Forelimb muscle (tissue), 1 donor: ENCODE results near the gene HEXD. TPM values are rescaled to one million over a fixed set of nuclear protein-coding genes. Genes with fewer than 3 reads are reported as not detected.
"Not testable (repeated sequence)": the region's sequence is repeated elsewhere in the genome, so short reads cannot be mapped to it uniquely, and the experiment has no call there.

Experiments used
- DNase-seq: peaks from one replicate; pipeline ENCODE4 v3.0.0-alpha.2; 2013; ENCODE audit warnings: low read depth
- polyA plus RNA-seq: library from polyadenylated mRNA; unstranded; fragments of 120-200 nt; gene quantifications from one replicate; pipeline ENCODE4 v1.2.1, GENCODE V29; 2013; ENCODE audit not compliant: insufficient read length

Gene HEXD
- polyA plus RNA-seq, 1 donor = 19.6 TPM

DNA sequence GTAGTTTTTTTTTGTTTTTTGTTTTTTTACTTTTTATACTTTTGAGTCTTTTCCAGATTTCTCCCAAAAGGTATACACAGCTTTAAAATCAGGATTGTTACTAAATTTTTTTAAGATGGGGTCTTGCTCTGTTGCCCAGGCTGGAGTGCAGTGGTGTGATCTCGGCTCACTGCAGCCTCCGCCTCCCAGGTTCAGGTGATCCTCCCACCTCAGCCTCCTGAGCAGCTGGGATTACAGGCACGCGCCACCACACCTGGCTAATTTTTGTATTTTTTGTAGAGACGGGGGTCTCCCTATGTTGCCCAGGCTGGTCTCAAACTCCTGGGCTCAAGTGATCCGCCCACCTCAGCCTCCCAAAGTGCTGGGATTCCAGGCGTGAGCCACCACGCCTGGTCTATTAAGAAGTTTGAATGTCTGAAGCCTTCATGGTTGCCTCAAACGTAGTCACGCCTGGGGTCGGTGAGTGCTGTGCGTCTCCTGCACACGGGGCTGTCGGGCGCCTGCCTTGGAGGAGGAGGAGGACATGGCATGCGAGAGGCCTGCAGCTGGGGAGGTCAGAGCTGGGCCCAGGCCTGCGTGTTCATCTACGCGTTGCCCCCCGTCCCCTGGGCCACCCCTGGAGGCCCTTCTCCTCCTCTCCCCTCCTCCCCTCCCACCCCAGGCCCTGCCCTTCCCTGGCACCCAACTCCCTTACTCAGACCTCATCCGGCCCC, 35.8 kb upstream of the HEXD start:
- DNase-seq = not testable (repeated sequence)

DNA sequence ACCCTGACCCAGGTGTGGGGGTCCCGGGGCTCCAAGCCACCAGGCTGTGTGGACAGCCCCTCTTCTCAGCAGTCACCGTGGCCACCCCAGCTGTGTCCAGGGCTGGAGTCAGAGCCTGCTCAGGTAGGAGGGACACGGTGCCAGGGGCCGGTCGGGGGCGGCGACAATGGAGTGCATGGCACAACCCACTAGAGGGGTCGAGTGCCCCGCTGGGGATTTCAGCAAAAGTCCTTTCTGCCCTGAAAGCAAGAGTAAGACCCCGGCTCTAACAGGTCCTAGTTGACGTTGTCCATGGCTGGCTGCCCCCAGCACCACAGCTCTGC, 35.3 kb upstream of the HEXD start:
- DNase-seq = no peak

DNA sequence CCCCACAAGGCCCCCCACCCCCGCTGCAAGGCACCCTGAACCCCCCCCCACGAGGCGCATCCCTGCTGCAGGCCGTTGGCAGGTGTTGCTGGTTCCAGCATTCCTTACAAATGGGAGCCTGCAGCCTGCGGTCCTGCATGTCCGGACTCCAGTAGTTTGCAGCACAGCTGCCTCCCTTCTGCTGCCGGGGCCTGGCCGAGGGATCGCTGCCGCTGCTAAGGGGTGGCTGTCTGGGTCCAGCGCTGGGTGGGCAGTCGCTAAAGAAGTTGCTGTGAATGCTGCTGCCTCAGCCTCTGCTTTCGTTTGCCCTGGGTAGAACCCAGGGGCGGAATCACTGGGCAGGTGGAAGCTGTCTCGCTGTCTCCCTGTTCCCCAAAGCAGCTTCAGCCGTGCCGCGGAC, 34.7 kb upstream of the HEXD start:
- DNase-seq = no peak

DNA sequence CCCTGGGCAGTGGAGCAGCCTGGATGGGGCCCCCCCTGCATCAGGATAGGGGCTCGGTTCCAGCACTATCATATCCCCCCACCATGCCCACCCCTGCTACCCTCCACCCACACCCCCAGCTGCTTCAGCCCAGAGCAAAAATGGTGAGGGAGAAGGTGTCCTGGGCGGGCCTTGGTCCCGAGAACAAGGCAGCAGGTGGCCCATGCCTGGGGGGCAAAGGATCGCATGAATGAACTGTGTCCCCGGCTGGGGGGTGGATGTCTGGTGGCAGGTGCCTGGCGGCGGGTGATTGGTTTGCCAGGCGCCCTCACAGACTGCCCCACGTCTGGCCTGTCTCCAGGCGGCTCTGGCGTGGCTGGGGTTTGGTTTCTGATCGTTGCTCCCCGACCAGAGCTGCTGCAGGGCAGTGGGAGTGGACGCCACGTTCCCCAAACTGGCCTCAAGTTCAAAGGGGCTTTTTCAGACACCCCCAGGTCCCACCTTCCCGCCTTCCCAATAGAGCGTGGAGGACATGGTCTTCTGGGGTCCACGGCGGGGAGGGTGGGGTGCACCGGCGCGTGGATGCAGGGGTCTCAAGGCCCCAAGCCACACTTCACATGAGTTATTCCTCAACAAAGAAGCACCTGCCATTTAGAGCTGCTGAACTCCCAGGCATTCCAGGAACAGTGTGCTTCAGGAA, 34.0 kb upstream of the HEXD start:
- DNase-seq = no peak

DNA sequence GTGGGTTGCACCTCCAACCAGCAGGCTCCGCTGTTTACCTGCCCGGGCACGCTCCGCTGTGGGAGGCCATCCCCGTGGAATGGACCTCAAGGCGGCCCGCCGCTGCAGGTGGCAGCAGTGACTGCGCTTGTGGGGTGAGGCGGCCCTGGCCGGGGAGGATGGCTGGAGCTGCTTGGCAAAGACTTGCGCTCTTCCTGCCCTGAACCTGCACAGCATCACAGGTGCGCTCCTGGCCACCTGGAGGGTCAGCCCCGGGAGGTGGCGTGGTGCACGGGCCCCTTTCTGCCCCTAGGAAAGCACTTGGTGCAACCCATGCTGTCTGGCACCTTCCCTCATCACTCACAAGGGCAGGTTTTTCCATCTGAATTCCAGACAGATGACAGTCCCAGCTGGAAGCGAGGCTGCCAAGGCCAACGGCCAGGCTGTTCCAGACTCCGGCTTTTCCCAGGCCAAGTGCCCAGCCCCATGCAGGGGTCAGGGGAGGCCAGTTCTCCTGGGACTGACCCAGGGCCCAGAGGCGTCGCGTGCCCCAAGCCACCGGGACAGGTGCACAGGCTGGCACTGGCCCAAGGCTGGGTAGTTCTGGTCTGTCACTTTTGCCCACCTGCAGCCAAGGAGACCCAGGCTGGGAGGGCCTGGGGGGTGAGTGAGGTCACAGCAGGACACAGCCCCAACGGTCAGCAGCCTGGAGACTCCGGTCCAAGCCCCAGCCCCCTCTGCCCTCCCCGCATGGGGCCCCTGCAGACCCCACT, 33.2 kb upstream of the HEXD start:
- DNase-seq = no peak

DNA sequence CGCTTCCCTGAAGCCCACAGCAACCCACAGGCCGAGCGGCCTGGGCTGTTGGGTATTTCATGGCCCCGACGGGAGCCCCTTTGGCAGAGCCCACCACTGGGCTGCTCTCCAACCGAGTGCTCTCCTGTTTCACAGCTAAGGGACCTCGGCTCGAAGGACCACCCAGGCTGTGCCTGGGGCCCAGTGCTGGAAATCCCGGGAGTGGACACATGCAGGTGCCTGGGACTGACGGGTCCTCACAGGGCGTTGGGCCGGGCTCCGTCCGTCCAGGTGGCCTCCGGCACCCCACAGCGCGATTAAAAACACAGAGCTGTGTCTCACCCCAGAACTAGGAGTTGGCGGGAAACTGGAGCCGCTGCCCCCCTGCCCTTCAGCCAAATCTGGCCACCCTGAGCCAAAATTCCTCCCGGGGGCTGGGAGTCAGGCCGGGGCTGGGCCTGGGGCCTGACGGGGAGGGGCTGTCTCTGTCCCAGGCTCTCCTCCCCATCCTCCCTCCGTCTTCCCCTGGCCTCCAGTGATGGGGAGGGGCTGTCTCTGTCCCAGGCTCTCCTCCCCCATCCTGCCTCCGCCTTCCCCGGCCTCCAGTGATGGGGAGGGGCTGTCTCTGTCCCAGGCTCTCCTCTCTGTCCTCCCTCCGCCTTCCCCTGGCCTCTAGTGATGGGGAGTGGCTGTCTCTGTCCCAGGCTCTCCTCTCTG, 32.4 kb upstream of the HEXD start:
- no peak for DNase-seq

DNA sequence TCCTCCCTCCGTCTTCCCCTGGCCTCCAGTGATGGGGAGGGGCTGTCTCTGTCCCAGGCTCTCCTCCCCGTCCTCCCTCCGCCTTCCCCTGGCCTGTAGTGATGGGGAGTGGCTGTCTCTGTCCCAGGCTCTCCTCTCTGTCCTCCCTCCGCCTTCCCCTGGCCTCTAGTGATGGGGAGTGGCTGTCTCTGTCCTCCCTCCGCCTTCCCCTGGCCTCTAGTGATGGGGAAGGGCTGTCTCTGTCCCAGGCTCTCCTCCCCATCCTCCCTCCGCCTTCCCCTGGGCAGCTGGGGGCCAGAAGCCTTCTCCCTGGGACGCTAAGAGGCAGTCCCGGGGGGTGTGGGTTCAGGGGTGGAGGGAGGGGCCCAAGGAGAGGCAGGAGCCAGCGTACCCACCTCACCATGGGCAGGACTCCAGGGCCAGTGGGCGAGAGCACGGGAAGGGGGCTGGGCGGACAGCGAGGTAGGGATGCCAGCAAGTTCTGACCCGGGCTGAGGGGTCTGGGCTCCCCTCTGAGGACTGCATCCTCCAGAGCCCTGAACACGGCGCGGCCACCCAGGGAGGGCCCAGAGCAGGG, 31.8 kb upstream of the HEXD start:
- peak; percentile 72 for DNase-seq

DNA sequence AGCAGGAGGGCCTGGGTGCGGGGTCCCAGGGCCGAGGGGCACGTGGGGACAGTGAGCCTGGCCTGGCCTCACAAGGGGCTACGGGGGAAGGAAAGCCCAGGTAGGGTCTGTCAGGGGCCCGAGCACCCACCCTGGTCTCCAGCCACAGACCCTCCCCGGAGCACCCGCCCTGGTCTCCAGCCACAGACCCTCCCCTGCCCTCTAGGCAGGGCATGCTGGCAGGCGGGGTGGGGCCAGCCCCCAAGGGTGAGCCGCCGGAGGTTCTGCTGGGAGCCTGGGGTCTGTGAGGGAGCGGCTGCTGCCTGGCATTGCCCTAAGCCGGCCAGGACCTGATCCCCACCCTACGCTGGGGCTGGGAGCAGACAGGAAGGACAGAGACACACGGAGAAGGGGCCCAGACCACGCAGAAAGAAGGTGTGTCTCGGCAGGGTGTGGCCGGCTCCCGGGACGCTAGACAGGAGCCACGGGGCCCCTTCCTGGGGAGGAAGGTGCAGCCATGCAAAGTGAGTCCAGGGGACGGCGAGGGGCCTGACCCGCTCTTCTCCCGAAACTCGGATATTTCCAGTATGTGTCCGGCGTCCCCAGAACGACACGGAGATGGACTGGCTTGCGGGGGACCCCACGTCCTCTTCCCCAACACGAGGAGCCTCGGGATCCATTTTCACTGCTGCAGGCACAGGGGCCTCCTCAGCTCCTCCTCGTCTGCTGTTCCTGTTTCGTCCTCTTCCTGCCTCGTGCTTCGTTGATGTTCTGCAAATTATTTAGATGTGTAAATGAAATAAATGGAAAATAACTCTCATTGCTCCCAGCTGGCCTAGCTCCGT, 31.1 kb upstream of the HEXD start:
- no peak for DNase-seq

DNA sequence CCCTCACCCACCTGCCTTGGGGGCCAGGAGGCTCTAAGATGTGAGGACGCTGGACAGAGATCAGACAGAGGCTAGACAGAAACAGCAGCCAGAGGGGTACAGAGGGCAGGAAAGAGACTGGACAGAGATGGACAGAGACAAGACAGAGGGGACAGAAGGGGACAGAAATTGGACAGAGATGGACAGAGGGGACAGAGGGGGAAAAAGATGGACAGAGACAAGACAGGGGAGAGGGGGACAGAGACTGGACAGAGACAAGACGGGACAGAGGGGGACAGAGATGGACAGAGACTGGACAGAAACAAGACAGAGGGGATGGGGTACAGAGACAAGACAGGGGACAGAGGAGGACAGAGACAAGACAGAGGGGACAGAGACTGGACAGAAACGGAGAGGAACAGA, 30.4 kb upstream of the HEXD start:
- DNase-seq = no peak

DNA sequence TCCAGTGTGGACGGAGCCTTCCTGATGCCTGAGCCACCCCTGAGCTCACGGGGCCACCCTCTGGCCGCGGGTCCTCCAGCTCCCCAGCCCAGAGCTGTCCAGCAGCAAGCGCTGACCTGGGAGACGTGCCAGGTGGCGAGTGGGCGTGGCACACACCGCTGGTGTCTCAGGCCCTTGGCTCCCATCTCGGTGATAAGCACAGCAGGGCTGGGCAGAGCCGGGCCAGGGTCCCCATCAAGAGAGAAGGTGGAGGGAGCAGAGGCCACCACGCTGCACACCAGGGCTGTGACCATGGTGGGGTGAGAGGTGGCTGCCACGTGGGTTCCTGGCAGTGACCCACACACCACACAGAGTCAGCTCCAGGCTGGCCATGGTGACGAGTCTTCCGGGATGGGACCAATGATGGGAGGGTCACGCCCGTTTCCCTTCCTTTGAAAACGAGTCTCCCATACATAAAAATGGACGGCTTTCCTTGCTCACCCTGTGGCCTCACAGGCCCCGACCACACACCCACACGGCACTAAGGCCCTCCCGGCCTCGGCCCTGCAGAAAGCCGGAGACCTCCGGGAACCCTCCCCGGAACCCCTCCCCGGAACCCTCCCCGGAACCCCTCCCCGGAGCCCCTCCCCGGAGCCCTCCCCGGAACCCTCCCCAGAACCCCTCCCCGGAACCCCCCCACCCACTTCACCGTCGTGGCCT, 29.8 kb upstream of the HEXD start:
- DNase-seq = no peak

DNA sequence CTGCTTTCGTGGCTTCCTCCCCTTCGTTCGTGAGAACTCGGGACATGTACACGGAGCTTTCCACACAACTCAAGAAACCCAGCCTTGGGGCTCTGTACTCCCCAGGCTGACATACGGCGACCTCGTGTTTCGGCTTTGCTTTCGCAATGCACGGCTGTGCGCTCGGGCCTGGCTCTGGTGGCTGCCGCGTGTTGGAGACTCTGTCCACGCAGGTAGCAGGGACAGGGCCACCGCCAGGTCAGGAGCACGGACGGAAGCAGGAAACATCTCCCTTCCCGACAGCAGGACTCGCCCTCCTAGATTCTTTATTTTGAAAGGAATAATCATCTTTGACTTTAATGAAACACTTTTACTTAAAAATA, 29.2 kb upstream of the HEXD start:
- no peak for DNase-seq

DNA sequence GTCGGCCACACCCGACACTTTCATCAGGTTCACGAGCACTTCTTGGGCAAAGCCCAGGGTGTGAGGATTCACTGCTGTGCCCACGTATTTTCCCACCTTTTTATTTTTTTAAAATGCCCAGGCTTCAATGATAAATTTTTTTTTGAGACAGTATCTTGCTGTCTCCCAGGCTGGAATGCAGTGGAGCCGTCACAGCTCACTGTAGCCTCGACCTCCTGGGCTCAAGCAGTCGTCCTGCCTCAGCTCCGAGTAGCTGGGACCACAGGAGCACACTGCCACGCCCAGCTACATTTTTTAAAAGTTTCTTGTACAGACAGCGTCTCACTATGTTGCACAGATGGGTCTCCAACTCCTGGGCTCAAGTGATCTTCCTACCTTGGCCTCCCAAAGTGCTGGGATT, 28.8 kb upstream of the HEXD start:
- no peak for DNase-seq

DNA sequence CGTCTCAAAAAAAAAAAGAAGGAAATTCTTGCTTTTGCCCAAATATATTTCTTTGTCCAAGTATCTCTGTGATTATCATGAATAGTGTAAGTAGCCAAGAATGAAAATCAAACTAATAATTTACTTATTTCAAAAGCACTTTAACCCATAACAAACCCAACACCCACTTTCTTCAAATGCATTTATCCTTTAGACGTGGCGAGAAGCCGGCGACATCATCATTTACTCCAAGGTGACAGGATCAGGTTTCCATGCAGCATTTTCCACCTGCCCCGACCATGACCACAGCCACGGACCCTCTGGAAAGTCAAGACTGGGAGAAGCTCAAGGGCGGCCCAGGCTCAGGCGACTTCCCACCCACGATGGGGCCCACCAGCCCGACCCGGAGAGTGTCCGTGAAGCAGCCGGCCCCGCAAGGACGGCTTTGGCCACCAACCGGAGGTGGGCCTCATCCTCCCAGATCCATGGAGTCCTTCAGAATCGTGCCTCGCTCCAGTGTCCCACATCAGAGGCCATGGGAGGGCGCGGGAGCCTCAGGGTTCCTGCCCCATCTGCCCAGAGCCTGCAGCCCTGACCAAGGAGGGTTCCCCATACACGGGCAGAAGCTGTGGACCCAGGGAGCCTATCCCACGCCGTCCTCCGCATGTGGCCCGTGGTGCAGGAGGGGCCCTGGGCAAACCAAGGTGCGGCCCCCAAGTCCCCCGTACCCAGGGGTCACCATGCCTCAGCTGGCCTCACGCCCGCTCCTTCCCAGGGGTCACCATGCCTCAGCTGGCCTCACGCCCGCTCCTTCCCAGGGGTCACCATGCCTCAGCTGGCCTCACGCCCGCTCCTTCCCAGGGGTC, 27.9 kb upstream of the HEXD start:
- no peak for DNase-seq

DNA sequence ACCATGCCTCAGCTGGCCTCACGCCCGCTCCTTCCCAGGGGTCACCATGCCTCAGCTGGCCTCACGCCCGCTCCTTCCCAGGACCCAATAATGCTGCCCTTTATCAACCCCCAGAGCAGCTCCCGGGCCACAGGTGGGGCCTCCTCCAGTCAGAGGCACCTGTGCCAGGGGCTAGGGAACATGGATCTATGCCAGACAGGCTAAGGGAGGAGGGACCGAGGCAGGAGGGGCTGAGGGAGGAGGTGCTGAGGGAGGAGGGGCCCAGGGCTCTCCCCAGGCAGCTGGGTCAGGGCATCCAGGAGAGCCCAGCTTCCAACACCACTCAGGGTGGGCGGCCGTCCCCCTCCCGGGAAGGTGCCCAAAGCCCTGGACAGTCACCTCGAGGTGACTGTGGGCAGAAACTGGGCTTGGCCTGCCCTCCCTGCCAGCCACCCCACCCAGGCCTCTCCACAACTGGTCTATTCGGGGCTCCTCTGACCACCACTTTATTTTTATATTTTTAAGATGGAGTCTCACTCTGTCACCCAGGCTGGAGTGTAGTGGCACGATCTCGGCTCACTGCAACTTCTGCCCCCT, 27.2 kb upstream of the HEXD start:
- DNase-seq = no peak

DNA sequence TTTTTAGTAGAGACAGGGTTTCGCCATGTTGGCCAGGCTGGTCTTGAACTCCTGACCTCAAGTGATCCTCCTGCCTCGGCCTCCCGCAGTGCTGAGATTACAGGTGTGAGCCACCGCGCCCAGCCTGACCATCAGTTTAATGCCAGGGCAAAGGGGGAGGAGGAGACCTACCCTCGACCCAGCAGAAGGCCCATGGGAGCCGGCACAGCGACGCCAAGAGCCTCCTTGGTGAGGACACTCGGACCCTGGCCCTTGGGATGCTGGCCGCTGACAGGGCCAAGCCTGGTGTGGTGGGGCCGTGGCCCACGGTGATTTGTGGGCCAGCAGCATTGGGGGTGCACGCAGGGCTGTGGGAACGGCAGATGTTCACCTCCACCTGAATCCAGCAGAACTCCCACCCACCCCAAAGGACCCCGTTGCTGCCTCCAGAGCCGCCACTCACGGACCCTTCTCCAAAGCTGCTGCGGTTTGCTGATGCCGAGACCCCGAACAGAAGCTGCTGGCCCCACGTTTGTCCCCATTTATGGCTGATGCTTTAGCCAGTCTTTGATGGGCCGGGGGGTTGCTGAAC, 26.6 kb upstream of the HEXD start:
- no peak for DNase-seq

DNA sequence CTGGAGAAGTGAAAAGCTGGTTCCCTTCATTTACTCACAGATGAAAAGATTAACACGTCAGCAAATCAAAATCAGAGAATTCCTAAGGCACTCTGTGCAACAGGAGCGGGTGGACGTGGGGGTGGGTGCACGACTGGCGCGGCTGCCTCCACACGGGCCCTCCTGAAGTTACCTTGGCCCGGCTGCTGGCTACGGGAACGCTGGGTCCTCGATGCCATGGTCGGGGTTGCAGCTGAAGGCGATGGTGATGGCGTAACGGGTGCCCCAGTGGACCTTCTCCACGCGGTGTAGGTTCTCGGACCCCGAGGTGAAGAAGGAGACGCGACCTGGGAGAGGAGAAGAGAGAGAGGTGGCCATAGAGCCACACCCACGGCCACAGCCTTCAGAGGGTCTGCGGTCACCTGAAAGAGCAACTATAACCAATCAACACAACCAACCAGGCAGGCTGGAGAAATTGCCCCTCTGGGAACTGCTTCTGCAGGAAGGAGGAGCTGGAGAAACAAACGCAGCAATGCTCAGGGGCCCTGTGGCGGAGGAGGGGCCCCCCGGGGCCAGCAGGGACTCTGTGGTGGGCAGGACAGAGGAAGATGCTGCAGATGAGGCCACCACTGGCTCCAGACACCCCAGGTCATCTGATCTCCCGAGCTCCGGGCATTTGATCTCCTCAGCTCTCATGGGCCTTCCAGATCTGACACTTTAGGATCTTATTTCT, 25.8 kb upstream of the HEXD start:
- DNase-seq = no peak

DNA sequence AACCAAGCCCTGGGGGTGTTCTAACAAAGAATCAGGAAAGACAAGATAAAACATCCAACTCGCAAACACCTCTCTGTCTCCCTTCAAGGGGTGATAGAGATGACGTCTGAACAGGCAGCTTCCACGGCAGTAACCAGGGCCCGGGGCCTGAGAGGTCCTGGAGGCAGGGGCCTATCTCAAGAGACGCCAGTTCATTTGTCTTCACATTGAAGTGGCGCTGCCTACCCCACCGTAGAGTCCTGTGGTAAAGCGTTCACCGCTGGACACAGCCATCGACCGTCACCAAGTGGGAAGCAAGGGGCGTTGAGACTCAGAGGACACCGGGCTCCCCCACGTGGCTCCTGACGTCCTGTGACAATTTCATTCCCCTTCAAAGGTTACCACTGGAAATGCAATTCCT, 25.2 kb upstream of the HEXD start:
- no peak for DNase-seq

DNA sequence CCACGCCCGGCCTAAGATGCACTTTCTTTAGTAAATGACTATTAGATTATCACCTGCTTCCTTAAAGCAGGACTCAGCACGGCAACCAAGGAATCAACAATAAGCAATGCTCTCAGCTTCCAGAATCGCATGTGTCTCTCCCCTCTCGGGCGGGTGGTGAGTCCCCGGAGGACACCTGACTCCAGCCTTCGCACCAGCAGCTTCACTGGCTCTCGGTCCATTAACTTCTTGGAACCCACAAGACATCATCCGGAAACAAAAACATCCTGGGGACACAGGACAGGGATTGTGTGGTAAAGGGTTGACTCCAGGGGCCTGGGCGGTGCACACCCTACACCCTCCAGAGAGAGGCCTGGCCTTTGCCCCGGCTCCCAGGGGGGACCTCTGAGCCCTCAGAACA, 23.9 kb upstream of the HEXD start:
- no peak for DNase-seq
